Measurements from ENCODE around the gene GADD45A.
"Not testable (repeated sequence)": the region's sequence is repeated elsewhere in the genome, so short reads cannot be mapped to it uniquely, and the experiment has no call there.

Gene GADD45A

GRCh38 chr1:67721112-67721511 lies 36.1 kb downstream of the GADD45A start:
- DNase-seq (ENCODE audit: low read depth, low spot score) = no peak

GRCh38 chr1:67721650-67722291 lies 36.8 kb downstream of the GADD45A start:
- DNase-seq (ENCODE audit: low read depth, low spot score) = no peak

- no peak for DNase-seq (ENCODE audit: low read depth, low spot score)
Observed at GRCh38 chr1:67722292-67722944, 37.4 kb downstream of the GADD45A start.

- no peak for DNase-seq (ENCODE audit: low read depth, low spot score)
Observed at GRCh38 chr1:67723126-67723525, 38.1 kb downstream of the GADD45A start.

- DNase-seq (ENCODE audit: low read depth, low spot score) = no peak
Observed at GRCh38 chr1:67723620-67724019, 38.6 kb downstream of the GADD45A start.

- DNase-seq (ENCODE audit: low read depth, low spot score) = no peak
Observed at GRCh38 chr1:67724928-67725560, 40.0 kb downstream of the GADD45A start.

- DNase-seq (ENCODE audit: low read depth, low spot score) = no peak
Observed at GRCh38 chr1:67726224-67726623, 41.2 kb downstream of the GADD45A start.

GRCh38 chr1:67729872-67730271 lies 44.9 kb downstream of the GADD45A start:
- no peak for DNase-seq (ENCODE audit: low read depth, low spot score)

- not testable (repeated sequence) for DNase-seq (ENCODE audit: low read depth, low spot score)
Observed at GRCh38 chr1:67730312-67730711, 45.3 kb downstream of the GADD45A start.

- no peak for DNase-seq (ENCODE audit: low read depth, low spot score)
Observed at GRCh38 chr1:67731322-67731721, 46.3 kb downstream of the GADD45A start.

GRCh38 chr1:67732750-67733151 lies 47.8 kb downstream of the GADD45A start:
- no peak for DNase-seq (ENCODE audit: low read depth, low spot score)

- DNase-seq (ENCODE audit: low read depth, low spot score) = no peak
Observed at GRCh38 chr1:67733681-67734322, 48.8 kb downstream of the GADD45A start.

GRCh38 chr1:67734323-67734690 lies 49.3 kb downstream of the GADD45A start:
- no peak for DNase-seq (ENCODE audit: low read depth, low spot score)

GRCh38 chr1:67735206-67735605 lies 50.2 kb downstream of the GADD45A start:
- no peak for DNase-seq (ENCODE audit: low read depth, low spot score)

- DNase-seq (ENCODE audit: low read depth, low spot score) = no peak
Observed at GRCh38 chr1:67735806-67736627, 51.0 kb downstream of the GADD45A start.

GRCh38 chr1:67736750-67737149 lies 51.7 kb downstream of the GADD45A start:
- DNase-seq (ENCODE audit: low read depth, low spot score) = no peak

GRCh38 chr1:67737875-67738274 lies 52.9 kb downstream of the GADD45A start:
- DNase-seq (ENCODE audit: low read depth, low spot score) = no peak

All from activated CD4-positive, CD25-positive, alpha-beta regulatory T cell treated with anti-CD3 and anti-CD28 coated beads, Interleukin-2, amount 50 U/mL, for 16 hours (primary cell).